PC-9 (cell line): ENCODE data around the gene TNRC6C. TPM values are rescaled to one million over a fixed set of nuclear protein-coding genes. Genes with fewer than 3 reads are reported as not detected.

Experiments used
- BruUV-seq: library from RNA; stranded (reverse); fragments of 400-500 nt; replicated peaks from 2 replicates; lab custom pipeline; 2021; lab: Mats Ljungman, UMichigan
- CTCF ChIA-PET: fragments of 300-600 bp; sonication (Branson Sonifier 250); formaldehyde crosslinking; loops from one replicate; lab custom pipeline; 2022; ENCODE audit warnings: antibody characterized with exemption; lab: Charles Lee
- POLR2A ChIA-PET: fragments of 300-600 bp; sonication (Branson Sonifier 250); formaldehyde crosslinking; loops from one replicate; lab custom pipeline; 2022; ENCODE audit warnings: antibody characterized with exemption; ENCODE audit not compliant: unreplicated experiment; lab: Charles Lee
- DNase-seq, 2 experiments: peaks; one replicate each; pipeline versions ENCODE4 v3.0.0 to v3.0.0-alpha.2; 2015 to 2022; ENCODE audit warnings: mixed read lengths in 1 of 2
- H2AFZ ChIP-seq: fragments of 200-600 bp; sonication (generic); 2 replicates; pipeline ENCODE4 v1.8.1; 2017; ENCODE audit warnings: antibody characterized with exemption
- H3F3A ChIP-seq: fragments of 200-600 bp; sonication (generic); 2 replicates; pipeline ENCODE4 v1.8.1; 2017; ENCODE audit warnings: antibody characterized with exemption, mild to moderate bottlenecking, low read depth; ENCODE audit not compliant: insufficient read depth
- H3K27ac ChIP-seq: fragments of 200-600 bp; sonication (generic); 2 replicates; pipeline ENCODE4 v1.6.1; 2016; ENCODE audit warnings: mixed run types
- H3K27me3 ChIP-seq: fragments of 200-600 bp; sonication (generic); 2 replicates; pipeline ENCODE4 v1.6.1; 2016; ENCODE audit warnings: low read depth, mixed run types; ENCODE audit not compliant: insufficient read depth
- H3K36me3 ChIP-seq: fragments of 200-600 bp; sonication (generic); 2 replicates; pipeline ENCODE4 v1.6.1; 2016; ENCODE audit warnings: low read depth, mixed run types
- H3K4me1 ChIP-seq: fragments of 200-600 bp; sonication (generic); replicated peaks from 2 replicates; pipeline ENCODE4 v1.6.1; 2016; ENCODE audit warnings: mixed run types; ENCODE audit not compliant: insufficient read depth
- H3K4me2 ChIP-seq: fragments of 200-600 bp; sonication (generic); 2 replicates; pipeline ENCODE4 v1.6.1; 2017; ENCODE audit warnings: mixed run types
- H3K4me3 ChIP-seq: fragments of 200-600 bp; sonication (generic); 2 replicates; pipeline ENCODE4 v1.6.1; 2016; ENCODE audit warnings: mixed run types
- H3K79me2 ChIP-seq: fragments of 200-600 bp; sonication (generic); 2 replicates; pipeline ENCODE4 v1.6.1; 2017; ENCODE audit warnings: low read depth, mixed run types
- H3K9me2 ChIP-seq: fragments of 200-600 bp; sonication (generic); 2 replicates; pipeline ENCODE4 v1.8.1; 2017; ENCODE audit warnings: mild to moderate bottlenecking; ENCODE audit not compliant: insufficient read depth
- H3K9me3 ChIP-seq: fragments of 200-600 bp; sonication (generic); 2 replicates; pipeline ENCODE4 v1.8.1; 2016; ENCODE audit warnings: low read depth; ENCODE audit not compliant: insufficient read depth
- H4K20me1 ChIP-seq: fragments of 200-600 bp; sonication (generic); 2 replicates; pipeline ENCODE4 v1.8.1; 2017; ENCODE audit not compliant: insufficient read depth
- CTCF ChIP-seq: fragments of 200-600 bp; sonication (generic); conservative IDR thresholded peaks from 2 replicates; pipeline ENCODE4 v1.6.1; 2017; ENCODE audit warnings: mixed run types, antibody characterized with exemption, mild to moderate bottlenecking, moderate library complexity
- EZH2 ChIP-seq: fragments of 200-600 bp; sonication (generic); IDR thresholded peaks from 2 replicates; pipeline ENCODE4 v1.8.0; 2017; ENCODE audit warnings: antibody characterized with exemption, low read depth
- intact Hi-C: fragments of 100-400 bp; cut with micrococcal nuclease; formaldehyde crosslinking; loops from one replicate; pipeline ENCODE4 v1.10.0; 2022; ENCODE audit not compliant: unreplicated experiment
- total RNA-seq: library from RNA; stranded (reverse); gene quantifications from 2 replicates; pipeline ENCODE4 v1.2.3, GENCODE V29; 2021

TNRC6C gene
- total RNA-seq, 1 experiment from 2014 or later: 0.37 TPM

- BruUV-seq: no TSS peak
- no peaks in the 10 kb centered on the region for H4K20me1 ChIP-seq
These were observed 72.9 kb downstream of the TNRC6C start for GRCh38 chr17:78031435-78031834.

DNA sequence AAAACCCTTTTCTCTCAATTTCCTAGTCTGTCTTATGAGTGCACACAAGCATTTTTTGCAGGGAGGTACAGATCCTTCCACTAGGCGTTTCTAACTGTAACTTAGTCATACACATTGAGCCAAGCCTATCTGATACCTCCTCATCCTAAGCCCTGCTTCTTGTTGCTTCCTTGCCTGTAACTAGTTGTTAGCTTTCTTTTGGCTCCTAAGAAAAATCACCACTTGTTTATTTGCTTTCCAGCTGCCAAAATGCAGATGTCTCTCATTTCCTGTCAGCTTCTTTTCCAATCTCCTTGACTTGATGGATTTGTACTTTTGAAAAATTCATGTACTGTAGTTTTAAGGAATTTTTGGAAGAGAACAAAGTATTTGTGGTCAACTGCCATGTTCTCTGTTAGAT, 73.7 kb downstream of the TNRC6C start:
- Histone ChIP-seq H3K79me2 (no peaks in the 10 kb centered on the region), H3K27me3 (no peaks in the 10 kb centered on the region), H4K20me1 (no peaks in the 10 kb centered on the region), H2AFZ (no peak overlapping the region), H3K4me2 (no peak overlapping the region), H3K36me3 (no peaks in the 10 kb centered on the region), H3K9me2 (no peaks in the 10 kb centered on the region), H3K9me3 (no peaks in the 10 kb centered on the region), H3K4me1 (no peaks in the 10 kb centered on the region), H3K4me3 (no peak overlapping the region), H3F3A (no peaks in the 10 kb centered on the region), H3K27ac (no peak overlapping the region)
- no TSS peak for BruUV-seq
- CTCF ChIA-PET: no interaction called here
- DNase-seq: no peak
- intact Hi-C loops: no loop called here
- no peak for TF ChIP-seq EZH2
- no peak for TF ChIP-seq CTCF
- POLR2A ChIA-PET: no interaction called here

More at GRCh38 chr17:78031435-78031834, 72.9 kb downstream of the TNRC6C start:
- Histone ChIP-seq H3K4me1 (no peaks in the 10 kb centered on the region), H3K4me2 (no peak overlapping the region), H3K27ac (no peak overlapping the region), H3F3A (no peaks in the 10 kb centered on the region), H2AFZ (no peak overlapping the region), H3K36me3 (no peaks in the 10 kb centered on the region), H3K9me3 (no peaks in the 10 kb centered on the region), H3K4me3 (no peak overlapping the region), H3K79me2 (no peaks in the 10 kb centered on the region), H3K27me3 (peaks cover 1% of the 10 kb centered on the region; the same call in 1 of the 2 replicates), H3K9me2 (no peaks in the 10 kb centered on the region)
- no peak for TF ChIP-seq CTCF
- no peak for TF ChIP-seq EZH2
- no peak for DNase-seq
- intact Hi-C loops: no loop called here
- ChIA-PET CTCF (no interaction called here), POLR2A (no interaction called here)

DNA sequence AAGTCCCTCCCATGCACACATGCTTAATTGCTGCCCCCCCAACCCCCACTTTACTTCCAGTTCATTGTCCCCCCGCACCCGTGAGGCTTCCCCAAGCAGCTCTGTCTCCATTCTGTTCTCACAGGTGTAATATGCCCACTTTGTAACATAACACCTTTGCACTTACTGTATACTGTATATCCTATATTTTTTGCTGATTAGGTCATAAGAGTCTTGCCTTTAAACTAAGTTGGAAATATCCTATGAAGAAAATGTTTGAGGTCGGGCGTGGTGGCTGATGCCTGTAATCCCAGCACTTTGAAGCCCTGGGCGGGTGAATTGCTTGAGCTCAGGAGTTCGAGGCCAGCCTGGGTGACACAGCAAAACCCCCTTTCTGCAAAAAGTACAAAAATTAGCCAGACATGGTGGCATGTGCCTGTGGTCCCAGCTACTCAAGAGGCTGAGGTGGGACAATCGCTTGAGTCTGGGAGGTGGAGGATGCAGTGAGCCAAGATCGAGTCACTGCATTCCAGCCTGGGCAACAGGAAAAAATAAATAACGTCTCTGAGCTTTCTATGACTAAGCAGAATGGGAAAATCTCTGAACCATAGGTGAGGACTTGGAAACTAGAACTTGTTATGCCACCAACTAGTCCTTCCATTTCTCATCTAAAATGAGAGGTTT, 76.1 kb downstream of the TNRC6C start:
- H3K9me3 ChIP-seq: no peaks in the 10 kb centered on the region
- POLR2A ChIA-PET: no interaction called here
- no peaks in the 10 kb centered on the region for H3K4me1 ChIP-seq
- no peaks in the 10 kb centered on the region for H3K9me2 ChIP-seq
- TF ChIP-seq CTCF: no peak
- TF ChIP-seq EZH2: no peak
- no peaks in the 10 kb centered on the region for H4K20me1 ChIP-seq
- H3K4me2 ChIP-seq: no peak overlapping the region
- no peak overlapping the region for H3K4me3 ChIP-seq
- no peaks in the 10 kb centered on the region for H3K79me2 ChIP-seq
- H3K36me3 ChIP-seq: no peaks in the 10 kb centered on the region
- no TSS peak for BruUV-seq
- no peak overlapping the region for H3K27ac ChIP-seq
- H3F3A ChIP-seq: no peaks in the 10 kb centered on the region
- no peak overlapping the region for H2AFZ ChIP-seq
- H3K27me3 ChIP-seq: no peaks in the 10 kb centered on the region
- intact Hi-C loops: no loop called here
- CTCF ChIA-PET: no interaction called here
- DNase-seq: no peak
